ENCODE data around the gene METTL23. TPM values are rescaled to one million over a fixed set of nuclear protein-coding genes. Genes with fewer than 3 reads are reported as not detected.

METTL23 gene
- polyA plus RNA-seq, 1 donor from 2014 or later, result 59.8 TPM

DNA sequence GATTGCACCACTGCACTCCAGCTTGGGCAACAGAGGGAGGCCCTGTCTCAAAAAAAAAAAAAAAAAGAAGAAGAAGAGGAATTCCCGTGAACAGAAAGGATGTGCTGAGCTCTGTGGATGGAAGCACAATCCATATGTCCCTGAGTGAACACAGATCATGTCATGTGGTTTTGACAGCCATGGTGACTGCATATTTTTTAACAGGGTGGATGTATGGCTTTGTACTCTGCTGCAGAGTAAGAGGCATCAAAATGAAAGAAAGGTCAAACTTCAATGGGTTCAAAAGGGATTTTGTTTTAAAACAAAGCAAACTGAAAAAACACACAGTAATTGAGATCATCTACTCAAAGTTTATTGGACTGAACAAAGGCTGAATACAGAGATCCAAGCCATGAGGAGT, 47.4 kb upstream of the METTL23 start:
- Histone ChIP-seq H3K4me3 (ENCODE audit: low read length) (no peak overlapping the region), H3K27me3 (ENCODE audit: insufficient read depth, low read depth, low read length) (no peaks in the 10 kb centered on the region), H3K9me2 (ENCODE audit: insufficient read depth, low read length) (no peaks in the 10 kb centered on the region), H3K36me3 (ENCODE audit: insufficient read depth, low read length) (no peaks in the 10 kb centered on the region), H3K79me2 (replicated peaks; ENCODE audit: insufficient read depth, low read length) (no peaks in the 10 kb centered on the region), H2AFZ (ENCODE audit: low read depth, low read length) (no peak overlapping the region), H3K4me2 (ENCODE audit: low read length) (no peak overlapping the region), H3K27ac (ENCODE audit: low read length) (no peak overlapping the region), H3K9ac (ENCODE audit: low read length) (no peak overlapping the region), H3K9me3 (ENCODE audit: low read length) (no peaks in the 10 kb centered on the region), H4K20me1 (ENCODE audit: insufficient read depth) (no peaks in the 10 kb centered on the region), H3F3A (ENCODE audit: insufficient read depth, low read length, poor library complexity, severe bottlenecking) (no peaks in the 10 kb centered on the region)
- TF ChIP-seq TAF1 (IDR thresholded peaks at IDR 0.05; ENCODE audit: low read depth) (no peak), SMC3 (conservative IDR thresholded peaks at IDR 0.05; ENCODE audit: poor library complexity) (no peak), RAD21 (conservative IDR thresholded peaks at IDR 0.05) (no peak), EZH2 (IDR thresholded peaks at IDR 0.05; ENCODE audit: borderline replicate concordance, insufficient read depth, low read length, poor library complexity, severe bottlenecking) (no peak), MXI1 (conservative IDR thresholded peaks at IDR 0.05; ENCODE audit: poor library complexity, severe bottlenecking) (no peak), POLR2AphosphoS5 (IDR thresholded peaks at IDR 0.05) (no peak), CTCF (IDR thresholded peaks at IDR 0.05; ENCODE audit: poor library complexity, severe bottlenecking) (no peak), EP300 (conservative IDR thresholded peaks at IDR 0.05; ENCODE audit: poor library complexity, severe bottlenecking) (no peak)
- TF ChIP-seq, protein P1, sequence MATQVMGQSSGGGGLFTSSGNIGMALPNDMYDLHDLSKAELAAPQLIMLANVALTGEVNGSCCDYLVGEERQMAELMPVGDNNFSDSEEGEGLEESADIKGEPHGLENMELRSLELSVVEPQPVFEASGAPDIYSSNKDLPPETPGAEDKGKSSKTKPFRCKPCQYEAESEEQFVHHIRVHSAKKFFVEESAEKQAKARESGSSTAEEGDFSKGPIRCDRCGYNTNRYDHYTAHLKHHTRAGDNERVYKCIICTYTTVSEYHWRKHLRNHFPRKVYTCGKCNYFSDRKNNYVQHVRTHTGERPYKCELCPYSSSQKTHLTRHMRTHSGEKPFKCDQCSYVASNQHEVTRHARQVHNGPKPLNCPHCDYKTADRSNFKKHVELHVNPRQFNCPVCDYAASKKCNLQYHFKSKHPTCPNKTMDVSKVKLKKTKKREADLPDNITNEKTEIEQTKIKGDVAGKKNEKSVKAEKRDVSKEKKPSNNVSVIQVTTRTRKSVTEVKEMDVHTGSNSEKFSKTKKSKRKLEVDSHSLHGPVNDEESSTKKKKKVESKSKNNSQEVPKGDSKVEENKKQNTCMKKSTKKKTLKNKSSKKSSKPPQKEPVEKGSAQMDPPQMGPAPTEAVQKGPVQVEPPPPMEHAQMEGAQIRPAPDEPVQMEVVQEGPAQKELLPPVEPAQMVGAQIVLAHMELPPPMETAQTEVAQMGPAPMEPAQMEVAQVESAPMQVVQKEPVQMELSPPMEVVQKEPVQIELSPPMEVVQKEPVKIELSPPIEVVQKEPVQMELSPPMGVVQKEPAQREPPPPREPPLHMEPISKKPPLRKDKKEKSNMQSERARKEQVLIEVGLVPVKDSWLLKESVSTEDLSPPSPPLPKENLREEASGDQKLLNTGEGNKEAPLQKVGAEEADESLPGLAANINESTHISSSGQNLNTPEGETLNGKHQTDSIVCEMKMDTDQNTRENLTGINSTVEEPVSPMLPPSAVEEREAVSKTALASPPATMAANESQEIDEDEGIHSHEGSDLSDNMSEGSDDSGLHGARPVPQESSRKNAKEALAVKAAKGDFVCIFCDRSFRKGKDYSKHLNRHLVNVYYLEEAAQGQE (IDR thresholded peaks at IDR 0.05; ENCODE audit: borderline replicate concordance), result no peak

GRCh38 chr17:76681222-76682137, 45.2 kb upstream of the METTL23 start:
- Histone ChIP-seq H3K27me3 (ENCODE audit: insufficient read depth, low read depth, low read length) (no peaks in the 10 kb centered on the region), H3K9ac (ENCODE audit: low read length) (peak overlapping the region; percentile 45), H3K27ac (ENCODE audit: low read length) (peak overlapping the region; percentile 17), H4K20me1 (ENCODE audit: insufficient read depth) (no peaks in the 10 kb centered on the region), H3K36me3 (ENCODE audit: insufficient read depth, low read length) (no peaks in the 10 kb centered on the region), H3K4me2 (ENCODE audit: low read length) (no peak overlapping the region), H3K9me3 (ENCODE audit: low read length) (no peaks in the 10 kb centered on the region), H3F3A (ENCODE audit: insufficient read depth, low read length, poor library complexity, severe bottlenecking) (no peaks in the 10 kb centered on the region), H3K79me2 (replicated peaks; ENCODE audit: insufficient read depth, low read length) (no peaks in the 10 kb centered on the region), H3K4me3 (ENCODE audit: low read length) (no peak overlapping the region), H2AFZ (ENCODE audit: low read depth, low read length) (no peak overlapping the region), H3K9me2 (ENCODE audit: insufficient read depth, low read length) (no peaks in the 10 kb centered on the region)
- TF ChIP-seq CTCF (IDR thresholded peaks at IDR 0.05; ENCODE audit: poor library complexity, severe bottlenecking), result peak; percentile 78
- no peak for TF ChIP-seq EP300 (conservative IDR thresholded peaks at IDR 0.05; ENCODE audit: poor library complexity, severe bottlenecking)
- TF ChIP-seq MXI1 (conservative IDR thresholded peaks at IDR 0.05; ENCODE audit: poor library complexity, severe bottlenecking), result no peak
- TF ChIP-seq RAD21 (conservative IDR thresholded peaks at IDR 0.05), result peak; percentile 69
- TF ChIP-seq POLR2AphosphoS5 (IDR thresholded peaks at IDR 0.05), result peak; percentile 12
- TF ChIP-seq, protein P1 (IDR thresholded peaks at IDR 0.05; ENCODE audit: borderline replicate concordance), result no peak
- TF ChIP-seq EZH2 (IDR thresholded peaks at IDR 0.05; ENCODE audit: borderline replicate concordance, insufficient read depth, low read length, poor library complexity, severe bottlenecking), result no peak
- peak; percentile 73 for TF ChIP-seq SMC3 (conservative IDR thresholded peaks at IDR 0.05; ENCODE audit: poor library complexity)
- no peak for TF ChIP-seq TAF1 (IDR thresholded peaks at IDR 0.05; ENCODE audit: low read depth)
